ENCODE data around the gene HNRNPF. TPM values are rescaled to one million over a fixed set of nuclear protein-coding genes. Genes with fewer than 3 reads are reported as not detected.

Gene HNRNPF
- total and polyA plus RNA-seq, 4 donors, result 64.5 to 150 (median 113) TPM

DNA sequence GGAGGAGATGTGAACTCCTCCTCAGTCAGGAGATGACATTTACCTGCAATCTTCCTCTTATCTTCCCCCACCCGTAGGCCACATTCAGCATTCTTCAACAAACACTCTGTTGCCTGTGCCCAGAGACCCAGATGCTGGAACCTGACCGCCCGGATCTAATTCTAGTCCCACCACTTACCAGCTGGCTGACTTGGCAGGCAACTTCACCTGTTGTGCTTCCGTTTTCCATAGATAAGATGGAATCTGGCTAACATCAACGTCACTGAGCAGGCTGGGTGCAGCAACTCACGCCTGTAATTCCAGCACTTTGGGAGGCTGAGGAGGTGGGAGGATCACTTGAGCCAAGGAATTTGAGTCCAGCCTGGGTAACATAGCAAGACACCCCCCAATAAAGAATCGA is 58.8 kb downstream of the HNRNPF start:
- no peak overlapping the region for H3K9ac ChIP-seq (ENCODE audit: low read depth in 1 of 2, low read length in 2 of 2)
- TF ChIP-seq, protein P1, sequence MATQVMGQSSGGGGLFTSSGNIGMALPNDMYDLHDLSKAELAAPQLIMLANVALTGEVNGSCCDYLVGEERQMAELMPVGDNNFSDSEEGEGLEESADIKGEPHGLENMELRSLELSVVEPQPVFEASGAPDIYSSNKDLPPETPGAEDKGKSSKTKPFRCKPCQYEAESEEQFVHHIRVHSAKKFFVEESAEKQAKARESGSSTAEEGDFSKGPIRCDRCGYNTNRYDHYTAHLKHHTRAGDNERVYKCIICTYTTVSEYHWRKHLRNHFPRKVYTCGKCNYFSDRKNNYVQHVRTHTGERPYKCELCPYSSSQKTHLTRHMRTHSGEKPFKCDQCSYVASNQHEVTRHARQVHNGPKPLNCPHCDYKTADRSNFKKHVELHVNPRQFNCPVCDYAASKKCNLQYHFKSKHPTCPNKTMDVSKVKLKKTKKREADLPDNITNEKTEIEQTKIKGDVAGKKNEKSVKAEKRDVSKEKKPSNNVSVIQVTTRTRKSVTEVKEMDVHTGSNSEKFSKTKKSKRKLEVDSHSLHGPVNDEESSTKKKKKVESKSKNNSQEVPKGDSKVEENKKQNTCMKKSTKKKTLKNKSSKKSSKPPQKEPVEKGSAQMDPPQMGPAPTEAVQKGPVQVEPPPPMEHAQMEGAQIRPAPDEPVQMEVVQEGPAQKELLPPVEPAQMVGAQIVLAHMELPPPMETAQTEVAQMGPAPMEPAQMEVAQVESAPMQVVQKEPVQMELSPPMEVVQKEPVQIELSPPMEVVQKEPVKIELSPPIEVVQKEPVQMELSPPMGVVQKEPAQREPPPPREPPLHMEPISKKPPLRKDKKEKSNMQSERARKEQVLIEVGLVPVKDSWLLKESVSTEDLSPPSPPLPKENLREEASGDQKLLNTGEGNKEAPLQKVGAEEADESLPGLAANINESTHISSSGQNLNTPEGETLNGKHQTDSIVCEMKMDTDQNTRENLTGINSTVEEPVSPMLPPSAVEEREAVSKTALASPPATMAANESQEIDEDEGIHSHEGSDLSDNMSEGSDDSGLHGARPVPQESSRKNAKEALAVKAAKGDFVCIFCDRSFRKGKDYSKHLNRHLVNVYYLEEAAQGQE (IDR thresholded peaks at IDR 0.05), result no peak
- TF ChIP-seq EGR1 (IDR thresholded peaks at IDR 0.05; ENCODE audit: low read depth in 2 of 2) (no peak), RAD21 (IDR thresholded peaks at IDR 0.05) (no peak), ZBTB33 (IDR thresholded peaks at IDR 0.05) (no peak), MAX (IDR thresholded peaks at IDR 0.05) (no peak), YY1 (IDR thresholded peaks at IDR 0.05) (no peak), HNF4G (IDR thresholded peaks at IDR 0.05) (no peak), FOXA2 (IDR thresholded peaks at IDR 0.05) (no peak), HNF4A (conservative IDR thresholded peaks at IDR 0.05) (no peak), TAF1 (conservative IDR thresholded peaks at IDR 0.05) (no peak), GABPA (IDR thresholded peaks at IDR 0.05 in 1 of 2, conservative IDR thresholded peaks at IDR 0.05 in 1 of 2) (no peak), NR2F2 (IDR thresholded peaks at IDR 0.05) (no peak), RXRA (IDR thresholded peaks at IDR 0.05) (no peak), ATF3 (IDR thresholded peaks at IDR 0.05) (no peak), FOXA1 (IDR thresholded peaks at IDR 0.05) (no peak), SP1 (IDR thresholded peaks at IDR 0.05) (no peak)
- TF ChIP-seq, protein P2, sequence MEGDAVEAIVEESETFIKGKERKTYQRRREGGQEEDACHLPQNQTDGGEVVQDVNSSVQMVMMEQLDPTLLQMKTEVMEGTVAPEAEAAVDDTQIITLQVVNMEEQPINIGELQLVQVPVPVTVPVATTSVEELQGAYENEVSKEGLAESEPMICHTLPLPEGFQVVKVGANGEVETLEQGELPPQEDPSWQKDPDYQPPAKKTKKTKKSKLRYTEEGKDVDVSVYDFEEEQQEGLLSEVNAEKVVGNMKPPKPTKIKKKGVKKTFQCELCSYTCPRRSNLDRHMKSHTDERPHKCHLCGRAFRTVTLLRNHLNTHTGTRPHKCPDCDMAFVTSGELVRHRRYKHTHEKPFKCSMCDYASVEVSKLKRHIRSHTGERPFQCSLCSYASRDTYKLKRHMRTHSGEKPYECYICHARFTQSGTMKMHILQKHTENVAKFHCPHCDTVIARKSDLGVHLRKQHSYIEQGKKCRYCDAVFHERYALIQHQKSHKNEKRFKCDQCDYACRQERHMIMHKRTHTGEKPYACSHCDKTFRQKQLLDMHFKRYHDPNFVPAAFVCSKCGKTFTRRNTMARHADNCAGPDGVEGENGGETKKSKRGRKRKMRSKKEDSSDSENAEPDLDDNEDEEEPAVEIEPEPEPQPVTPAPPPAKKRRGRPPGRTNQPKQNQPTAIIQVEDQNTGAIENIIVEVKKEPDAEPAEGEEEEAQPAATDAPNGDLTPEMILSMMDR (IDR thresholded peaks at IDR 0.05; ENCODE audit: low read depth, low read length, missing input control), result no peak
- no peaks in the 10 kb centered on the region for H3K9me3 ChIP-seq (ENCODE audit: control insufficient read depth in 4 of 4, low read length in 3 of 4)
- H3K4me1 ChIP-seq (ENCODE audit: control insufficient read depth in 4 of 4, insufficient read depth in 4 of 4, low read length in 3 of 4), result peaks cover 0 to 1% (median 0%) of the 10 kb centered on the region in 4 donors
- no peaks in the 10 kb centered on the region for H3K36me3 ChIP-seq (ENCODE audit: control insufficient read depth in 4 of 4, insufficient read depth in 3 of 4, low read depth in 1 of 4, low read length in 3 of 4)
- H3K4me3 ChIP-seq (ENCODE audit: low read depth in 1 of 3, low read length in 3 of 3), result no peak overlapping the region
- 67% methylated on average over 7 of the region's 7 CpGs for WGBS
- no peak for DNase-seq (ENCODE audit: low spot score)
- H3K27ac ChIP-seq (ENCODE audit: low read depth in 1 of 2, low read length in 2 of 2), result no peak overlapping the region
- no peaks in the 10 kb centered on the region for H3K27me3 ChIP-seq (ENCODE audit: control insufficient read depth in 4 of 4, insufficient read depth in 4 of 4, low read length in 3 of 4)
